ENCODE results near the gene GNG13. TPM values are rescaled to one million over a fixed set of nuclear protein-coding genes. Genes with fewer than 3 reads are reported as not detected.
"Not testable (repeated sequence)": the region's sequence is repeated elsewhere in the genome, so short reads cannot be mapped to it uniquely, and the experiment has no call there.

The GNG13 gene
- total RNA-seq, 1 donor: not detected

GRCh38 chr16:838741-839140 is 38.2 kb upstream of the GNG13 start:
- DNase-seq (ENCODE audit: low read depth): no peak
- H3K4me3 ChIP-seq (ENCODE audit: low read depth, low read length): no peak overlapping the region
- no peak for TF ChIP-seq CTCF (IDR thresholded peaks at IDR 0.05; ENCODE audit: insufficient read depth, low read depth, low read length)

GRCh38 chr16:836822-837221 is 36.3 kb upstream of the GNG13 start:
- not testable (repeated sequence) for H3K4me3 ChIP-seq (ENCODE audit: low read depth, low read length); DNase-seq (ENCODE audit: low read depth)

- no peak overlapping the region for H3K4me3 ChIP-seq (ENCODE audit: low read depth, low read length)
- TF ChIP-seq CTCF (IDR thresholded peaks at IDR 0.05; ENCODE audit: insufficient read depth, low read depth, low read length): no peak
- DNase-seq (ENCODE audit: low read depth): no peak
These were observed 35.7 kb upstream of the GNG13 start for GRCh38 chr16:836221-836620.

GRCh38 chr16:835373-835772 is 34.8 kb upstream of the GNG13 start:
- DNase-seq (ENCODE audit: low read depth): no peak
- H3K4me3 ChIP-seq (ENCODE audit: low read depth, low read length): no peak overlapping the region
- no peak for TF ChIP-seq CTCF (IDR thresholded peaks at IDR 0.05; ENCODE audit: insufficient read depth, low read depth, low read length)

- no peak for TF ChIP-seq CTCF (IDR thresholded peaks at IDR 0.05; ENCODE audit: insufficient read depth, low read depth, low read length)
- DNase-seq (ENCODE audit: low read depth): no peak
- no peak overlapping the region for H3K4me3 ChIP-seq (ENCODE audit: low read depth, low read length)
These were observed 32.9 kb upstream of the GNG13 start for GRCh38 chr16:833411-833810.

GRCh38 chr16:832652-833336 is 32.3 kb upstream of the GNG13 start:
- no peak for DNase-seq (ENCODE audit: low read depth)
- no peak for TF ChIP-seq CTCF (IDR thresholded peaks at IDR 0.05; ENCODE audit: insufficient read depth, low read depth, low read length)
- no peak overlapping the region for H3K4me3 ChIP-seq (ENCODE audit: low read depth, low read length)

- DNase-seq (ENCODE audit: low read depth): no peak
- TF ChIP-seq CTCF (IDR thresholded peaks at IDR 0.05; ENCODE audit: insufficient read depth, low read depth, low read length): no peak
- no peak overlapping the region for H3K4me3 ChIP-seq (ENCODE audit: low read depth, low read length)
These were observed 31.3 kb upstream of the GNG13 start for GRCh38 chr16:831571-832413.

All from fibroblast of villous mesenchyme (primary cell).